Liver (tissue), 9 donors: ENCODE data around the gene SRGAP3. TPM values are rescaled to one million over a fixed set of nuclear protein-coding genes. Genes with fewer than 3 reads are reported as not detected.

Experiments
- DNase-seq: peaks from one replicate; pipeline ENCODE4 v3.0.0-alpha.2; 2017; ENCODE audit warnings: low spot score
- H3K27ac ChIP-seq, 2 donors: one replicate each; pipeline ENCODE4 v1.7.0; 2013; ENCODE audit warnings: inconsistent platforms in 2 of 2, low read length in 2 of 2, control low read depth in 1 of 2, low read depth in 1 of 2, mild to moderate bottlenecking in 1 of 2
- H3K27me3 ChIP-seq, 4 donors: one replicate each; pipeline versions ENCODE4 v1.6.1 to v1.7.0; 2013; ENCODE audit warnings: low read length in 3 of 4, inconsistent platforms in 1 of 4, mild to moderate bottlenecking in 1 of 4, moderate library complexity in 1 of 4; ENCODE audit not compliant: control insufficient read depth in 4 of 4, insufficient read depth in 4 of 4
- H3K36me3 ChIP-seq, 4 donors: one replicate each; pipeline versions ENCODE4 v1.6.1 to v1.7.0; 2013; ENCODE audit warnings: low read length in 3 of 4, mild to moderate bottlenecking in 3 of 4, low read depth in 1 of 4, moderate library complexity in 1 of 4; ENCODE audit not compliant: control insufficient read depth in 4 of 4, insufficient read depth in 3 of 4
- H3K4me1 ChIP-seq, 4 donors: one replicate each; pipeline versions ENCODE4 v1.6.1 to v1.7.0; 2013; ENCODE audit warnings: low read length in 3 of 4, mild to moderate bottlenecking in 3 of 4, moderate library complexity in 1 of 4; ENCODE audit not compliant: control insufficient read depth in 4 of 4, insufficient read depth in 4 of 4
- H3K4me3 ChIP-seq, 3 donors: one replicate each; pipeline versions ENCODE4 v1.6.1 to v1.7.0; 2013; ENCODE audit warnings: low read length in 3 of 3, control low read depth in 1 of 3, low read depth in 1 of 3, mild to moderate bottlenecking in 1 of 3
- H3K9ac ChIP-seq, 2 donors: one replicate each; pipeline ENCODE4 v1.7.0; 2013; ENCODE audit warnings: low read length in 2 of 2, mild to moderate bottlenecking in 2 of 2, moderate library complexity in 2 of 2, control low read depth in 1 of 2, low read depth in 1 of 2
- H3K9me3 ChIP-seq, 4 donors: one replicate each; pipeline versions ENCODE4 v1.6.1 to v1.7.0; 2013; ENCODE audit warnings: low read length in 3 of 4; ENCODE audit not compliant: control insufficient read depth in 4 of 4
- ATF3 ChIP-seq: IDR thresholded peaks from 2 replicates; pipeline ENCODE4 v1.6.1; 2016; ENCODE audit warnings: antibody characterized with exemption
- CTCF ChIP-seq: fragments of 150-350 bp; IDR thresholded peaks from 2 replicates; pipeline ENCODE4 v1.5.1; 2017; ENCODE audit warnings: improper control_type of control experiment, low read depth, low read length; ENCODE audit not compliant: missing input control
- FOXA1 ChIP-seq: IDR thresholded peaks from 2 replicates; pipeline ENCODE4 v1.6.1; 2016; ENCODE audit warnings: antibody characterized with exemption
- FOXA2 ChIP-seq: IDR thresholded peaks from 2 replicates; pipeline ENCODE4 v1.6.1; 2016; ENCODE audit warnings: antibody characterized with exemption
- GABPA ChIP-seq, 2 donors: IDR thresholded peaks in 1 of 2; conservative IDR thresholded peaks in 1 of 2; 2 replicates each; pipeline ENCODE4 v1.6.1; 2016; ENCODE audit warnings: antibody characterized with exemption in 2 of 2, mild to moderate bottlenecking in 1 of 2, moderate library complexity in 1 of 2
- HNF4A ChIP-seq, 2 donors: conservative IDR thresholded peaks; 2 replicates each; pipeline ENCODE4 v1.6.1; 2016; ENCODE audit warnings: antibody characterized with exemption in 2 of 2, mild to moderate bottlenecking in 2 of 2
- HNF4G ChIP-seq: IDR thresholded peaks from 2 replicates; pipeline ENCODE4 v1.6.1; 2016; ENCODE audit warnings: antibody characterized with exemption
- JUND ChIP-seq, 2 donors: IDR thresholded peaks; 2 replicates each; pipeline ENCODE4 v1.6.1; 2016; ENCODE audit warnings: antibody characterized with exemption in 2 of 2
- MAX ChIP-seq: IDR thresholded peaks from 2 replicates; pipeline ENCODE4 v1.6.1; 2016; ENCODE audit warnings: antibody characterized with exemption
- NR2F2 ChIP-seq: IDR thresholded peaks from 2 replicates; pipeline ENCODE4 v1.6.1; 2016; ENCODE audit warnings: antibody characterized with exemption
- REST ChIP-seq: IDR thresholded peaks from 2 replicates; pipeline ENCODE4 v1.6.1; 2016; ENCODE audit warnings: antibody characterized with exemption, mild to moderate bottlenecking
- RXRA ChIP-seq, 2 donors: IDR thresholded peaks; 2 replicates each; pipeline ENCODE4 v1.6.1; 2017 to 2018; ENCODE audit warnings: antibody characterized with exemption in 2 of 2, mild to moderate bottlenecking in 1 of 2
- SP1 ChIP-seq: IDR thresholded peaks from 2 replicates; pipeline ENCODE4 v1.6.1; 2018; ENCODE audit warnings: antibody characterized with exemption, mild to moderate bottlenecking
- TAF1 ChIP-seq: conservative IDR thresholded peaks from 2 replicates; pipeline ENCODE4 v1.6.1; 2016; ENCODE audit warnings: antibody characterized with exemption, mild to moderate bottlenecking
- YY1 ChIP-seq: IDR thresholded peaks from 2 replicates; pipeline ENCODE4 v1.6.1; 2016; ENCODE audit warnings: antibody characterized with exemption, mild to moderate bottlenecking
- ZBTB33 ChIP-seq: IDR thresholded peaks from 2 replicates; pipeline ENCODE4 v1.6.1; 2016; ENCODE audit warnings: antibody characterized with exemption
- WGBS: extraction: QIAGEN DNeasy Blood & Tissue Kit; methylation state at CpG from one replicate; pipeline ENCODE4 v1.1.7; 2013; 5-methylcytosine and 5-hydroxymethylcytosine counted together
- polyA plus RNA-seq, 2 donors: library from polyadenylated mRNA; stranded (reverse) in 1 of 2; unstranded in 1 of 2; fragments of 200-250 nt in 1 of 2; fragments of >200 nt in 1 of 2; fragmentation: Nextera tagmentation in 1 of 2; extraction: Ambion mirVana in 1 of 2; gene quantifications; one replicate each; pipeline versions ENCODE4 v1.2.1 to v1.2.3, GENCODE V29; 2013 to 2015
- total RNA-seq, 2 donors: library from RNA; depleted of rRNA; stranded (reverse); fragments of >200 nt; gene quantifications; one replicate each; pipeline ENCODE4 v1.2.3, GENCODE V29; 2014
- donor health status: healthy.
- donor health status: healthy.
- donor health status: healthy.
- donor health status: healthy.
- donor health status: healthy.

SRGAP3 gene
- total and polyA plus RNA-seq, 4 donors, result 0.61 to 4.2 (median 1.6) TPM

GRCh38 chr3:9009976-9010545, 239.4 kb downstream of the SRGAP3 start:
- TF ChIP-seq TAF1 (no peak), GABPA (IDR thresholded peaks at IDR 0.05 in 1 of 2, conservative IDR thresholded peaks at IDR 0.05 in 1 of 2) (no peak), ZBTB33 (no peak), MAX (no peak), FOXA2 (no peak), FOXA1 (no peak), JUND (IDR thresholded peaks at IDR 0.05) (no peak), HNF4A (conservative IDR thresholded peaks at IDR 0.05) (no peak), CTCF (no peak), ATF3 (no peak), HNF4G (no peak), RXRA (IDR thresholded peaks at IDR 0.05) (no peak)
- 93% methylated on average over 11 of the region's 11 CpGs for WGBS
- Histone ChIP-seq H3K27ac (no peak overlapping the region), H3K4me1 (no peaks in the 10 kb centered on the region), H3K36me3 (no peaks in the 10 kb centered on the region), H3K9me3 (no peaks in the 10 kb centered on the region), H3K4me3 (no peak overlapping the region), H3K9ac (no peak overlapping the region), H3K27me3 (no peaks in the 10 kb centered on the region)
- DNase-seq, result no peak

- no peaks in the 10 kb centered on the region for H3K27me3 ChIP-seq
- no peaks in the 10 kb centered on the region for H3K4me1 ChIP-seq
- no peak overlapping the region for H3K27ac ChIP-seq
- WGBS, result 71% methylated on average over 6 of the region's 6 CpGs
- no peak overlapping the region for H3K9ac ChIP-seq
- TF ChIP-seq NR2F2 (no peak), FOXA2 (no peak), MAX (no peak), REST (no peak), ATF3 (no peak), HNF4G (no peak), ZBTB33 (no peak), RXRA (IDR thresholded peaks at IDR 0.05) (no peak), SP1 (no peak), HNF4A (conservative IDR thresholded peaks at IDR 0.05) (no peak), CTCF (no peak), YY1 (no peak), FOXA1 (no peak), TAF1 (no peak), GABPA (IDR thresholded peaks at IDR 0.05 in 1 of 2, conservative IDR thresholded peaks at IDR 0.05 in 1 of 2) (no peak)
- no peak overlapping the region for H3K4me3 ChIP-seq
- no peaks in the 10 kb centered on the region for H3K36me3 ChIP-seq
- H3K9me3 ChIP-seq, result no peaks in the 10 kb centered on the region
- DNase-seq, result no peak
These were observed 240.7 kb downstream of the SRGAP3 start for GRCh38 chr3:9008550-9009255.
